Erythroblast (primary cell): ENCODE results near the gene TMEM8B.
A peak's percentile ranks its signal among the peaks of the same experiment; 100 is the strongest.

Experiments used
- DNase-seq, 2 experiments: peaks; one replicate each; lab custom pipeline; 2025; lab: John Stamatoyannopoulos, UW
- GATA1 ChIP-seq: IDR thresholded peaks from 2 replicates; pipeline ENCODE4 v1.6.1; 2011; ENCODE audit warnings: low read depth, mild to moderate bottlenecking, control low read depth, low read length, moderate library complexity
- POLR2A ChIP-seq: IDR thresholded peaks from 2 replicates; pipeline ENCODE4 v1.6.1; 2011; ENCODE audit warnings: mild to moderate bottlenecking, low read length

The TMEM8B gene, protein sequence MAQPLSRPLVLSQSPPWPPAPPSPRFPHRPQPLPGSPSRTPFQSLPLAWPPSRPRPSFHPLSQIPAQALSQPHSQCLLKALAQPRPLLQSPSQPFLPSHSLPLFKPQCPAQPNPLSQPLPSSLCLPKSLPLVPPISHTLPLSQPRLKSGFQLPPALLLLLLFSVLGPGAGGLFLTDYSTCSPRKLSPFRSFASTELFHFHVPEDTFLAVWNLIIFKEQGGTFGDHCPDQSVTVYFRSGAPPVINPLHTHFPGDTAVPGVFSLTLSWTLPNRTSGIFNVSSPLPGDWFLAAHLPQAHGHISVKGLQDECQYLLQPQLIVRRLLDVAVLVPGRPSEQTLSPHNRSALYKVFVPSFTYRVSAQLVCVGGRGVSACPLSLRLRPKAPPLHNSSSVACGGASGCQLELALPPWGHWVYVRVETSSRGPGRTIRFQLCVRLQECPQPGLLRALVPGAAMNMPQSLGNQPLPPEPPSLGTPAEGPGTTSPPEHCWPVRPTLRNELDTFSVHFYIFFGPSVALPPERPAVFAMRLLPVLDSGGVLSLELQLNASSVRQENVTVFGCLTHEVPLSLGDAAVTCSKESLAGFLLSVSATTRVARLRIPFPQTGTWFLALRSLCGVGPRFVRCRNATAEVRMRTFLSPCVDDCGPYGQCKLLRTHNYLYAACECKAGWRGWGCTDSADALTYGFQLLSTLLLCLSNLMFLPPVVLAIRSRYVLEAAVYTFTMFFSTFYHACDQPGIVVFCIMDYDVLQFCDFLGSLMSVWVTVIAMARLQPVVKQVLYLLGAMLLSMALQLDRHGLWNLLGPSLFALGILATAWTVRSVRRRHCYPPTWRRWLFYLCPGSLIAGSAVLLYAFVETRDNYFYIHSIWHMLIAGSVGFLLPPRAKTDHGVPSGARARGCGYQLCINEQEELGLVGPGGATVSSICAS

DNA sequence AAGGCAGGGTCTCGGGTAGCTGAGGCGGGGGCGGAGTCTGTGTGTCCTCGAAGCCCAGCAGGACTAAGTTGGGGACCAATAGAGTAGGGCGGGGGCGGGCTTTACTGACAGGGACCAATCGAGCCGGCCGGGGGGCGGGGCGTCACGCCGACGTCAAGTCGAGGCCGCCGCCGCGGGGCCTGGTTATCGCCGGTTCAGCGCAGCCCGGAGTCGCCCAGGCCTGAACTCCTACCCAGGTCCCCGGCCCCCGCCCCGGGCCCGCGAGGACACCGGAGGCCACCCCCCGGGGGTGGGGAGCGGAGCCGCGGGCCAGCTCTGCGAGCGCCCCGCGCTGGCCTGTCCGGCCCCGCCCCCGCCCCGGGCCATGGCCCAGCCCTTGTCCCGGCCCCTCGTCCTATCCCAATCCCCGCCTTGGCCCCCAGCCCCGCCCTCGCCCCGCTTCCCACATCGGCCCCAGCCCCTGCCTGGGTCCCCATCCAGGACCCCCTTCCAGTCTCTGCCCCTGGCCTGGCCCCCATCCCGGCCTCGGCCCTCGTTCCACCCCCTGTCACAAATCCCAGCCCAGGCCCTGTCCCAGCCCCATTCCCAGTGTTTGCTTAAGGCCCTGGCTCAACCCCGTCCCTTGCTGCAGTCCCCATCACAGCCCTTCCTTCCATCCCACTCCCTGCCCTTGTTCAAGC is at the start of gene TMEM8B:
TMEM8B (plus strand) TSS at position 145 of the 680 bp plus-strand sequence; CDS start at position 365, 220 bp downstream.
- DNase-seq, result peak; percentile 94 to 96
- TF ChIP-seq GATA1 (no peak), POLR2A (no peak)

DNA sequence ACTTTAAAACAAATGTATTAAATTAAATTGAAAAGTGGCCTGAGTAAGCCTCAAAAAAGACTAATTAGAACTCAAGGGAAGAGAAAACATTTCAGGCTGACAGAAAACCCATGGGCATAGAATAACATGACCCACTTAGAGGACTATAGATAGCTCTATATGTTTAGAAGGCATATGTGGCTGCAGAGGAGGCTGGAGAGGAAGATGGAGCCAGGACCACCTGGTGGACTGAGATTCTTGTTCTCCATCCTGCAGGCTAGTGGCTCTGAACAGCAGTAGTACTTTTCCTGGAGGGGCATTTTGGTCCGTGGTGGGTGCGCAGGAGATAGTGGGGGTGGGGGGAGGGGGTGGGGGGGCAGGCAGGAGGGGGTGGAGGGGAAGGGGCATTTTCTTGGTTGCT is 48.0 kb upstream of the TMEM8B start:
- no peak for DNase-seq
- no peak for TF ChIP-seq POLR2A
- no peak for TF ChIP-seq GATA1

DNA sequence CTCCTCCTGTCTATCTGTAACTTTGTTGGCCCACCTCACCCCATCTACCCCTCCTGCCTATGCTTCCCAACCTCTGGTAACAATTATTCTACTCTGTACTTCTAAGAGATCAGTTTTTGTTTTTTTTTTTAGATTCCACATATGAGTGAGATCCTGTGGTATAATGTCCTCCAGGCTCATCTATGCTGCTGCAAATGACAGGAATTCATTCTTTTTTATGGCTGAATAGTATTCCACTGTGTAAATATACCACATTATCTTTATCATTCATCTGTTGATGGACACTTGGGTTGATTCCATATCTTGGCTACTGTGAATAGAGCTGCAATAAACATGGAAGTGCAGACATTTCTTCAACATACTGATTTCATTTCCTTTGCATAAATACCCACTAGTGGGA is 45.6 kb upstream of the TMEM8B start:
- TF ChIP-seq POLR2A, result no peak
- TF ChIP-seq GATA1, result no peak

DNA sequence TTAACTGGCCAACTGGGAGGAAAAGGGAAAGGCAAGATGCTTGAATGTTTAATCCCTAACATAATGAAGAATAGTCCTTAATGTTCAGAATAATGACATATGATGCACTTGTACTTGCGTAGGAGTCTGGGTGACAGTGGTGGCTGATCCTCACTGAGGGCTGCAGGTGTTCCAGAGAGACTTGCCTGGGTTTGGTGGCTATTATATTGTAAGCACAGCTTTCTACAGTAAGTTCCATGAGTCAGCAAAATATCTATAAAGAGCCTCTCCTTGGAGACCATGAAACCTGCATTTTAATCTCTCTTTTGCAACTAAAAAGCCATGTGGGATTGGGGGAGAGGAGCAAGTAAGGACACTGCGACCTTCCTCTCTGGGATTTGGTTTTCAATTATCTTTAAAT is 39.5 kb upstream of the TMEM8B start:
- no peak for TF ChIP-seq POLR2A
- TF ChIP-seq GATA1, result no peak
- no peak for DNase-seq

More for the DNA sequence above, 45.6 kb upstream of the TMEM8B start:
- DNase-seq, result no peak

DNA sequence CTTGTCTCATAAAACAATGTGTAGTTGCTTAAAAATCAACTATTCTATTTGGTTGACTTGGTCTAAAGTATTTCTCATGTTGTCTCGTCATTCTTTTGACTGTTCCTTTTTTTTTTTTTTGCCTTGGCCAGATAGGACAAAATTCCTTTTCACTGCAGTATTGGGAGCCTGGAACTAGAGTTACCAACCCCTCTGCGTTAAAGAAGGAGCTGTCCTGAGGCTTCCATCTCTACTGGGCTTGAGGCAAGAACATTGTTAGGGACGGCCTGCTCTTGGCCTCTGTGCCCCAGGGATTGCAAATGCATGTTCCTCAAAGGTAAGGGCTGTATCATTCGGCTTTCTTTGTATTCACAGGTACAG is 39.0 kb upstream of the TMEM8B start:
- TF ChIP-seq GATA1, result no peak
- no peak for TF ChIP-seq POLR2A

DNA sequence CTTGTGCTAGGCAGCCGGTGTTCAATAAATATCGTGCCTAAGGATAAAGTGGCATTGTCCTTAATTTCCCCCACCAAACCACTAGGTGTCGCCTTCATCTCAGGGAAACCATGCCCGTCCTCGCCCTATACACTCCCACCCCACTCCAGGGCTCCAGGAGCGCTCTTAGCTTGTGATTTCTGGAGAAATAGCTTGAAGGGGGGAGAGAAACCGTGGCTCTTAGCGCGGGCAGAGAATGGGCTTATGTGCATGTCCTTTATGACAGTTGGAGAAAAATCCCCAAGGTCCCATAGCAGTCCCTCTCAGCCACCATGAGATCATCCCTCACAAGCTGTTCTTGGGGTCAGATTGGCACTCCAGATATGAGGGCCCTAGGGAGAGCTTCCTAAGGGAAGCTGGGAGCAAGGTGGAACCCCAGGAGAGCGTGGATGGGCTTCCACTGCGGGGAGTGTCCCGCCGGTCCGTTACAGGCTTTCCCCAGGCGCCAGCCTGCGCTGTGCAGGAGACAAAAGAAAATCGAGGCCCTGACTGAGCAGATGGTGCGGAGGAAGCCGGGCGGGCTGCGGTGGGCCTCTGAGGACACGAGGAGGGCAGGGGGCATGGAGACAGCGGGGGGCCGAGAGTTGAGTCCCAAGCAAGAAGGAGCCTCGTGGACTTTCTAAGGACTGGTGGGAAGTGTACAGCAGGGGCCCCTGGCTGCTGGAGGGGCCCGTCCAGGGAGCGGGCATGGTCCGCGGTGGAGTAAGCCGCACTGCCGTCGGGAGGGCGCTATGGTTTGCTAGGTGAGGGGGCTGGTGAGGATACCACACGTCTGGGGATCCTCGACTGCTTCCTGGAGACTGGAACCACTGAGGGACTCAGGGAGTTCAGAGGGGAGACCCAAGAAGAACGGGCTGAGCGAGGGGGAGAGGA is 38.4 kb upstream of the TMEM8B start:
- peak; percentile 69 to 85 for DNase-seq
- TF ChIP-seq GATA1 (no peak), POLR2A (no peak)

More for the DNA sequence above, 39.0 kb upstream of the TMEM8B start:
- DNase-seq, result no peak

DNA sequence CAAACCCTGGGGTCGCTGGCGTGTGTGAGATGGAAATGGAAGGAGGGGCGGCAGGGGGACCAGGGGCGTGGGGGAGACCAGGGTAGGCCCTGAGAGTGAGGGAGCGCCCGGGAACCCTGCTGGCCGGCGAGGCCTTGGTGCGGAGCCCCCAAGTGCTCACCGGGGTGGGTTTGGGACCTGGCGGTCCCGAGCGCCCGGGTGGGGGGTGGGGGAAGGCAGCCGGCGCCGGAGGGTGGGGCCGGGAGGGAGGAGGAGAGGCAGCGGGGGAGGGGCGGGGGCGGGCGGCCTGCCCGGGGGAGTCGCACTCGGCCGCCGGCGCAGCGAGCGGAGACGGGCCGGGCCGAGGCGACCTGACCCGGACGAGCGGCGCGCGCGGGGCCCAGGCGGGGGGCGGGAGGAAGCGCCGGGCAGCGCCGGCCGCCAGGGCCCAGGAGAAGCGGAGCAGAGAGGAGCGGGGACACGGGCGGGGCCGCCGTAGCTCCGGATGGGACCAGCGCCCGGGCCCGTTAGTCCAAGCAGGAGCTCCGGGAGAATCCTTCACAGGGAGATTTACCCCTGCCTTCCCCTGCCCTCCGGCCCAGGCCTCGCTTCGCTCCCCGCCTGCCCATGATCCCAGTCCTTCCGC is 37.6 kb upstream of the TMEM8B start, which contains the start of gene NPR2:
NPR2 (plus strand) TSS at position 295 of the 625 bp plus-strand sequence. CDS start 818 bp downstream, outside the sequence.
- no peak for DNase-seq
- TF ChIP-seq POLR2A (no peak), GATA1 (no peak)

DNA sequence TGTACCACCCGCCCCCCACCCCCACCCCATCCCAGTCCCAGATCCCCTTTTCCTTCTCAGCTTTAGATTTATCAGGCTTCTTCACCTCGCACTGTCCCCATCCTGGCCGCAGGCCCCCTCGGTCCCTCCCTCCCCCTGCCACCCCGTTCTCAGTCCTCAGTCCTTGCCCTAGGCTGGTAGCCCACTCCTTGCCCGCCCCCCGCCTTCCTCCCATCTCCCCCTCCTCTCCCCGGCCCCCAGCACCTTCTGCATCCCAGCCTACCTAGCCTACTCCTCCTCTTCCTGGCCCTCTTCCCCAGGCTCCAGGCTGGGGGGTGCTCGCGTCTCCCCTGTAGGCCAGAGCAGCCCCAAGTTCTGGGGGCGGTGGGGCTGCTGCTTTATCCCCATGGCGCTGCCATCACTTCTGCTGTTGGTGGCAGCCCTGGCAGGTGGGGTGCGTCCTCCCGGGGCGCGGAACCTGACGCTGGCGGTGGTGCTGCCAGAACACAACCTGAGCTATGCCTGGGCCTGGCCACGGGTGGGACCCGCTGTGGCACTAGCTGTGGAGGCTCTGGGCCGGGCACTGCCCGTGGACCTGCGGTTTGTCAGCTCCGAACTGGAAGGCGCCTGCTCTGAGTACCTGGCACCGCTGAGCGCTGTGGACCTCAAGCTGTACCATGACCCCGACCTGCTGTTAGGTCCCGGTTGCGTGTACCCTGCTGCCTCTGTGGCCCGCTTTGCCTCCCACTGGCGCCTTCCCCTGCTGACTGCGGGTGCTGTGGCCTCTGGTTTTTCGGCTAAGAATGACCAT is 36.8 kb upstream of the TMEM8B start:
- DNase-seq, result no peak
- TF ChIP-seq GATA1 (no peak), POLR2A (no peak)

DNA sequence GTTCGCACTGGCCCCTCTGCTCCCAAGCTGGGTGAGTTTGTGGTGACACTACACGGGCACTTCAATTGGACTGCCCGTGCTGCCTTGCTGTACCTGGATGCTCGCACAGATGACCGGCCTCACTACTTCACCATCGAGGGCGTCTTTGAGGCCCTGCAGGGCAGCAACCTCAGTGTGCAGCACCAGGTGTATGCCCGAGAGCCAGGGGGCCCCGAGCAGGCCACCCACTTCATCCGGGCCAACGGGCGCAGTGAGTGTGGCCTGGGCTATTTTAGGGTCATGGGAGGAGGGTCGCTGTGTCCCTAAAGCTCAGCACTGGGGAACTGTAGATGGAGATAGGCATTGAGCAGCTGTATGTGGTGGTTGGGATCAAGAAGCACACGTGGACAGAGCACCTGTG is 36.2 kb upstream of the TMEM8B start:
- TF ChIP-seq GATA1, result no peak
- no peak for TF ChIP-seq POLR2A
- no peak for DNase-seq

DNA sequence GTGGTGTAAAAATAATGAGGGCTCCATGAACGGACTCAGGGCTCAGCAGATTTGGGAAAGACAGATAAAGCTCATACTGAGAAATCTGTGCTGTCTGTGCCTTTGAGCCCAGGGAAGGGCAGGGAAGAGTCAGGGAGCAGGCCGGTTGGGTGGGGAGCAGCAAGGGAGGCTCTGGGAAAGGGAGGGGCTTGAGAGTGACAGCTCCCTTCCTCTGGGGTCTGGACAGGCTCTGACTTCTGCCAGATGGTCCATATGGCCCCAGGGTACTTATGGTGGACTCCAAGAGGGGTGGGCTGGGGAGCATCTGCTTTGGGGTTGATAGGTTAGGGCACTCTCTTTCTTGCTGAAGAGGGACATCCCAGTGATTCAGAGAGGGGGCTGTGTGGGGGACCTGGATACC is 35.6 kb upstream of the TMEM8B start:
- DNase-seq, result no peak
- no peak for TF ChIP-seq GATA1
- no peak for TF ChIP-seq POLR2A

DNA sequence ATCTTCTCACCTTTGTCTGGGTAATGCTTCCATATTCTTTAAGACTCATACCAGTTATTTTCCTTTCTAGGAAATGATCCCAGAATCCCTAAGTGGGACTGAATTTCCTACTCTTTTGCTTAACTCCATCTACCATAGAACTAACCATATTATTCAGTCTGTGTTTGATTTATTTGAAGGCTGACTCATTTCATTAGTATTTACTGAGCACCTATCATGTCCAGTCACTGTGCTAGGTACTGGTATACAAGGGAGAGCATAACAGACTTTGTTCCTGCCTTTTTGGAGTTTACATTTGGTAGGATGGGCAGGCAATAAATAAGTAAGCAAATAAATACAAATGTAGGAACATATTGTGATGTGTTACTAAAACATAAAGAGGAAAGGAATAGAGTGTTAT is 33.3 kb upstream of the TMEM8B start:
- no peak for TF ChIP-seq POLR2A
- TF ChIP-seq GATA1, result no peak
- DNase-seq, result no peak
